Measurements from ENCODE around the gene FAM136A.
"Not testable (repeated sequence)": the region's sequence is repeated elsewhere in the genome, so short reads cannot be mapped to it uniquely, and the experiment has no call there.

The FAM136A gene

GRCh38 chr2:70301344-70302194, at the start of gene FAM136A:
Gene FAM136A, minus strand, starts transcription at chr2:70302067. Its CDS starts 56 bp downstream, at chr2:70302011.
- DNase-seq (ENCODE audit: low read depth) = peak; percentile 46

DNA sequence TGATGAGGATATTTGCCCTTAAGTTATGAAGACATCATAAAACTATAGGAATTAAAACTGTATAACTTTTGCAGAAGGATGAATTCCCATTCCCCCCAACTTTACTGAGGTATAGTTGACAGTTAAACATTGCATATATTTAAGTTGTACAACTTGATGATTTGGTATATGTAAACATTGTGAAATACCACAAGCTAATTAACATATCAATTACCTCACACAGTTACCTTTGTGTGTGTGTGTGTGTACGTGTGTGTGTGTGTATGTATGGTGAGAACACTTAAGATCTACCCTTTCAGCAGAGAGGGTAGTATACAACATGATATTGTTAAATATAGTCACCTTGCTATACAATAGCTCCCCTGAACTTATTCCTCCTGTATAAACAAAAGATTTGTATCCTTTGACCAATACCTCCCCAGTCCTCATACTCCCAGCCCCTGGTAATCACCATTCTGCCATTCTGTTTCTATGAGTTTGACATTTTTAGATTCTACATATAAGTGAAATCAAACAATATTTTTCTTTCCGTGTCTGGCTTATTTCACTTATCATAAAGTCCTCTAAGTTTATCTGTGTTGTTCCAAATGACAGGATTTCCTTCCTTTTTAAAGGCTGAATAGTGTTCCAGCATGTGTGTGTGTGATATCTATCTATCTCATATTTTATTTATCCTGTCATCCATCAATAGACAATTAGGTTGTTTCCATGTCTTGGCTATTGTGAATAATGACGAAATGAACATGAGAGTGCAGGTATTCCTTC, 48.2 kb upstream of the FAM136A start:
- no peak for DNase-seq (ENCODE audit: low read depth)

- DNase-seq (ENCODE audit: low read depth) = no peak
Observed at GRCh38 chr2:70347831-70348230, 46.0 kb upstream of the FAM136A start.

DNA sequence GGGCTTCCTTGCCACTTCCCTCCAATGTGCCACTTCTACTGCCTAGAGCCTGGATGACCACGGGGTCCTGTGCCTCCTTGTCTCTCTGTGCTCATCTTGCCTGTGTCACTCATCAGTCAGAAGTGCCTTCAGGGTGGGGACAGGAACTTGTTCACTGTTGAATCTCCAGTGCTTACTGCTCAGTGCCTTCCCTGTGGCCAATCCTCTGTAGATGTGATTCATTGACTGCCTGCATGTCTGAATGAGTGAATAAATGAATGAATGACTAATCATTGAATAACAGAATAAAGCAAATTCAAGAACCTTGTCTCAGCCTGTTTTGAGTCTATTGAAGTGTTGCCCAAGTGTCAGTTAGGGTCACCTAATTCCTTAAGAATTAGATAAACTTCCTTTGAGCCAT, 42.3 kb upstream of the FAM136A start:
- no peak for DNase-seq (ENCODE audit: low read depth)

DNA sequence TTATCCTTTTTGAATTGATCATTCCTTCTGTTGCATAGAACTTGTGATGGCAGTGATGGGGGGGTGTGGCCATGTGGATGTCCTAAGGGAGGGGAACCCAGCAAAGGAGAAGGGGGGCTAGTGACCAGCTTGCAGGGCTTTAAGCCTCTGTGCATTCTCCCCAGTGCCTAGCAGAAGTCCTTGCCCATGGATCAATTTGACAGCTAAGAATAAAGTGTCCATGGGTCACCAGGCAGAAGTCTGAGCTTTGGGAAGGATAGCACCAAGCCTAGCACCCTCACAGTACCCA, 39.6 kb upstream of the FAM136A start:
- DNase-seq (ENCODE audit: low read depth) = no peak

DNA sequence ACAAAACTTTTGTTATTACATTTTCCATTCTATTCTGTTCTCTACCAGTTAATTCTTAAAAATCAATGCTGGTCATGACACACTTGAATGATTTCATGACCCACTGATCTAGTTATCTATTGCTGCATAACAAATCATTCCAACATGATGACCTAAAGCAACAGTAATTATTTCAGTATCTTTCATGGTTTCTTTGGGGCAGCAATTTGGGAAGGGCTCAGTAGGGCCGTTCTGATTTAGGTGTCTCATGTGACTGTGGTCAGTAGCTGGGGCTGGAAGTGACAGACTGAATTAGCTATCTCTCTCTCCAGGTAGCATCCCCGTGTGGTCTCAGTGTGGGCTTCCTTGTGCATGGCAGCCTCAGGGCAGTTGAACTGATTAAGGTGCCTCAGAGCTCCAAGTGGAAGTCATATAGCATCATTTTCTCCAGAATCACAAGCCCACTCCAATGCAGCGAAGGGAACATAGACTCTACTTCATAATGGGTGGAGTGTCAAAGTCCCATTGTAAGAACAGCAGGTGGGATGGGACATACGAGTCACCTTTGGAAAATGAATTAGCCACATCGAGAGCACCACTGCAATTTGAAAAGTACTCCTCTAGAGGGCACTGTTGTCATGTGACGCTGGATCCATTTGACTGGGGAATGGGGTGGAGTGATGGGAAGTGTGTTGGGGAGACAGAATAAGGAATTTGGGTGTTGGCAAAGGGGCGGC, 39.1 kb upstream of the FAM136A start:
- peak; percentile 20 for DNase-seq (ENCODE audit: low read depth)

- no peak for DNase-seq (ENCODE audit: low read depth)
Observed at GRCh38 chr2:70340075-70340474, 38.2 kb upstream of the FAM136A start.

GRCh38 chr2:70336552-70336951, 34.7 kb upstream of the FAM136A start:
- no peak for DNase-seq (ENCODE audit: low read depth)

DNA sequence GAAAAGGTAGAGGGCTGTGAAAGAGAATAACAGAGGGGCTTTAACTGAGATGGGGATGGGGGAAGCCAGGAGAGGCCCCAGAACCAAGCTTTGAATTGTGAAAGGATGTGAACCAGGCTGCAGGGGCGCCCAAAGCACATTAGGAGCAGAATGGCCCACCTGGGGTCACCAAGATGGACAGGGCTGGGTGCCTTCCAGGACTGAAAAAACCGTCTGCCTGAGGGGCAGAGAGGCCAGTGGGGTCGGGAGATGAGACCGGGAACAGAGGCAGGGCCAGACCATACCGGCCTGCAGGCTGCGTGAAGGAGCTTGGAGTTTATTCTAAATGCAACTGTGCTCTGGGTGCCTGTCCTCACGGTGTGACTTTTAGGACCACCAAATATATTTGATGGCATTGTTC, 29.1 kb upstream of the FAM136A start:
- no peak for DNase-seq (ENCODE audit: low read depth)

DNA sequence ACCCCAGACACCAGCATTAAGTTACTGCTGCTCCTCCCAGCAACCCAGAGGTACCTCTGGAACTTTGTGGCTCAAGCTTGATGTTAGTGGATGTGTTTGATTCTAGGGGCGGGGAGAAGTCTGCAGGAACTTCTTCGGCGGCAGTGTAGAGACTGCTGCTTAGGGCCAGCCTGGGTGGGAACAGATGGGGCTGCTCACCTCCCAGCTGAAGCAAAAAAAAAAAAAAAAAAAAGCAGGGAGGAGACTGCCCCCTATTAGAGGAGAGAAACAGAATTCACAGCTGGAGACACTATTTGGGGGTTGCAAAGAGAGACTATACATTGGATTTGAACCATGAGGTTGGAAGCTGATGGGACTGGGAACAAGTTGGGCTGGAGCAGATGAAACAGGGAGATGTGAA, 28.6 kb upstream of the FAM136A start:
- no peak for DNase-seq (ENCODE audit: low read depth)

DNA sequence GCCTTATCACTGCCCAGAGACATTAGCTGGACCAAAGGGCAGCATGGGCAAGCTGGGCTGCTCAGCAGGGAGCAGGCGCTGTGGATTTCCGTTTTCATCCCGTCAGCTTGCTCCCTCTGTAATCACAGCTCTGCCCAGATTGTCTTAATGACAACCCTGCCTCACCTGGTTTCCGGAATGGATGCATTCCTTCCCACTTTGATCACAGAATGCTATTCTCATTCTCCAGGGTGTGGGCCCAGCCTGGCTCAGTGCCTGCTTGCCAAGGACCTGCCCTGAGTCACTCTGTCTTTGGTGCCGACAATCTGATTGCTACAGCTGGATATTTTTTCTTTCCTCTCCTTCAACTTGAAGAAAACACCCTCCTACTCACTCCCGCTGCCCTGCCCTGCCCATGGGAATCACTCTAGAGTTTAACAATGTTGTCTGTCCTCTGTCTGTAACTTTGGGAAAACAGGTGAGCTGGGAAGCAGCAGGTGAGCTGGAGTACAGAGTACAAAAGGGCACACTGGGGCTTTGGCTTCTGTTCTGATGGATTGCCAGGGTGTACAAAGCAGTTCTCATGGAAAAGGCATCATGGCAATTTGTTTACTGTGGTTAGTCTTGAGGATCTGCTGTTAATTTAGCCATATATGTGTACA, 27.2 kb upstream of the FAM136A start:
- no peak for DNase-seq (ENCODE audit: low read depth)

DNA sequence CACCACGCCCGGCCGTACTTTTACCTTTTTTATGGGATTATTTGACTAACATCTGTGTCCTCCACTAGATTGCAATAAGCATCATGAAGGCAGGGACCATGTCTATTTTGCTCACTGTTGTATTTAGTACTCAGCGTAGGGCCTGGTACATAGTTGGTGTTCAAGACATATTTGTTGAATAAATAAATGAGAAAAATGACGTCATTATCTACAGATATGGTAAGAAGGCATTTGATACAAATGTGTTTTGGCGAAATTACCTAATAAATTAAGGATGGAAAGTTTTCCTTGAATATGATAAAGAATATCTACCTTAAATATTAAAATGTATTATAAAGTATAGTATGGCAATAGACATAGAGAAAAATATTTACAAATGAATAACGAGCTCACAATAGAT, 24.0 kb upstream of the FAM136A start:
- no peak for DNase-seq (ENCODE audit: low read depth)

GRCh38 chr2:70322518-70322917, 20.7 kb upstream of the FAM136A start:
- no peak for DNase-seq (ENCODE audit: low read depth)

- DNase-seq (ENCODE audit: low read depth) = no peak
Observed at GRCh38 chr2:70321370-70321769, 19.5 kb upstream of the FAM136A start.

- DNase-seq (ENCODE audit: low read depth) = no peak
Observed at GRCh38 chr2:70314640-70315039, 12.8 kb upstream of the FAM136A start.

DNA sequence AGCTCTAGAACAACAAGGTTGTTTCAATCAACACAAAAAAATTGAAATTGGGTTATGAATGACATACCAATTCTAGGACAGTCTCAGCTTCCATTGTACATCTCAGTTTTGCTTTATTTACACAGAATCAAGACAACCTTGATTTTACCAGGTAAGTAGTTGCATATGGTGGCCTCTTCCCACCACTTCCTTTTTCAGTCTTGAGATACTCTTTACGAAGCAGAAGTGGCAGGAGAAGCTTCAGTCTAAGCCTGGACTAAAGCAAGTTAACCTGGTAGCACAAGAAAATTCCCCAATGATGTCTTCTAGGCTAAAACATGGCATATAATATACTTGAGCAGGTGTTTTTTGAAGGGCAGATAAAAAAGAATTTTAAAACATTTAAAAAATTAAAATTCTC, 10.7 kb upstream of the FAM136A start:
- DNase-seq (ENCODE audit: low read depth) = no peak

- no peak for DNase-seq (ENCODE audit: low read depth)
Observed at GRCh38 chr2:70310899-70311298, 9.0 kb upstream of the FAM136A start.

GRCh38 chr2:70305531-70305930, 3.7 kb upstream of the FAM136A start:
- DNase-seq (ENCODE audit: low read depth) = no peak

DNA sequence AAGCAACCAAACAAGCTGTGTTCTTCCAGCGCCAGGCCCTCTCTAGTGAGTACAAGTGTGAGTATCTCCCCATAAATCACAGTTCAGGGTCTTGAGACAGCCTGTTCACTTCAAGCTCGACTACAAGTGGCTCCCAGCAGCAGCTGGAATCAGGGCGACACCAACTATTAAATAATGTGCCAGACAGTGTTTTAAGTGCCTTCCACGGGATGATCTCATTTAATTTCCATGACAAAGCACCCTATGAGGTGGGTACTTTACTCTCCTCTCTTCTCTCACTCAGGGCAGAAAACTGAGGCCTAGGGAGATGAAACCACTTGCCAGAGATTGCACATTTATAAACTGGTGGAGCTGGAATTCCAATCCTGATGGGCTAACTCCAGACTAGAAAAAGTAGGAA, 2.6 kb upstream of the FAM136A start:
- no peak for DNase-seq (ENCODE audit: low read depth)

DNA sequence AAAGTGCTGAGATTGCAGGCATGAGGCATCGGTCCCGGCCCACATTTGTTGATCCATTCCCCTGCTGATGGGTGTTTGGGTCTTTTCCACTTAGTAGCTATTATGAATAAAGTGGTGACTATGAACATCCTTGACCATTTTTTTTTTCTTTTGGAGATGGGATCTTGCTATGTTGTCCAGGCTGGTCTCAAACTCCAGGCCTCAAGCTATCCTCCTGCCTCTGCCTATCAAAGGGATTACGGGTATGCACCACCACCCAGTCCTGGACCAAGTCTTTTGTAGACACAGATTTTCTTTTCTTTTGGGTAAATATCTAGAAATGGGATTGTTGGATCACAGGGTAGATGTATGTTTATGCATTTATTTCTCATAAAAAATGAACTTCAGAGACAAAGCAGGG, 1.3 kb upstream of the FAM136A start:
- no peak for DNase-seq (ENCODE audit: low read depth)

GRCh38 chr2:70302195-70302546, 304 bp upstream of the FAM136A start:
- DNase-seq (ENCODE audit: low read depth) = not testable (repeated sequence)

- DNase-seq (ENCODE audit: low read depth) = no peak
Observed at GRCh38 chr2:70300771-70301343, 1.0 kb downstream of the FAM136A start.

Data from fibroblast of the conjunctiva (primary cell).